Measurements from ENCODE around the gene ULK4. TPM values are rescaled to one million over a fixed set of nuclear protein-coding genes. Genes with fewer than 3 reads are reported as not detected.
"Not testable (repeated sequence)": the region's sequence is repeated elsewhere in the genome, so short reads cannot be mapped to it uniquely, and the experiment has no call there.

The ULK4 gene
- polyA plus RNA-seq, 1 experiment = 1.6 TPM

DNA sequence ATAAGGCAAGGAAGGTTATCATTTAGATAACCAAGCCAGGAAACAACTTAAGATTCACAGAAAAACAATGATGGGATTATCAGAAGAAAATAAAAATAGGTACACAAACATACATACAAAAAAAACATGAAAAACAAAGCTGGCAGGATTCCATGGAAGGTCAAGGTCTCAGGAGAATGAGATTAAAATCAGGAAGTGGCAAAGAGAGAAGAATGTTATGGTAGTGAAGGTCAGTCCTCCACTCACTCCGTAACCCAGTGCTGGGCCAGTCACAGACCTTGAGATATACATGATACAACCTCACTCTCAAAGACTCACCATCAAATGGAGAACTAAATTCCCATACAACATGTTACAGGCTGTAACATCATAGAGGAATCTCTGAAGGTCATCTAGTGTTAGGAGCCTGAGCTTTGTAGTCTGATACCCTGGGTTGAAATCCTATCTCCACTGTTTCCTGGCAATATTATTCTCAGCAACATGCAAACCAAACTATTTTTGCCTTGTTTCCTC, 668.7 kb downstream of the ULK4 start:
- ChIA-PET CTCF (no interaction called here), POLR2A (no interaction called here)
- no peak overlapping the region for H3K4me3 ChIP-seq (ENCODE audit: low read depth, low read length)
- DNase-seq (ENCODE audit: low read depth) = no peak
- no peaks in the 10 kb centered on the region for H3K27me3 ChIP-seq (ENCODE audit: control insufficient read depth, insufficient read depth, low read length)
- TF ChIP-seq, protein P1, sequence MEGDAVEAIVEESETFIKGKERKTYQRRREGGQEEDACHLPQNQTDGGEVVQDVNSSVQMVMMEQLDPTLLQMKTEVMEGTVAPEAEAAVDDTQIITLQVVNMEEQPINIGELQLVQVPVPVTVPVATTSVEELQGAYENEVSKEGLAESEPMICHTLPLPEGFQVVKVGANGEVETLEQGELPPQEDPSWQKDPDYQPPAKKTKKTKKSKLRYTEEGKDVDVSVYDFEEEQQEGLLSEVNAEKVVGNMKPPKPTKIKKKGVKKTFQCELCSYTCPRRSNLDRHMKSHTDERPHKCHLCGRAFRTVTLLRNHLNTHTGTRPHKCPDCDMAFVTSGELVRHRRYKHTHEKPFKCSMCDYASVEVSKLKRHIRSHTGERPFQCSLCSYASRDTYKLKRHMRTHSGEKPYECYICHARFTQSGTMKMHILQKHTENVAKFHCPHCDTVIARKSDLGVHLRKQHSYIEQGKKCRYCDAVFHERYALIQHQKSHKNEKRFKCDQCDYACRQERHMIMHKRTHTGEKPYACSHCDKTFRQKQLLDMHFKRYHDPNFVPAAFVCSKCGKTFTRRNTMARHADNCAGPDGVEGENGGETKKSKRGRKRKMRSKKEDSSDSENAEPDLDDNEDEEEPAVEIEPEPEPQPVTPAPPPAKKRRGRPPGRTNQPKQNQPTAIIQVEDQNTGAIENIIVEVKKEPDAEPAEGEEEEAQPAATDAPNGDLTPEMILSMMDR (IDR thresholded peaks at IDR 0.05; ENCODE audit: insufficient read depth, low read depth, low read length) = no peak
- H3K36me3 ChIP-seq (ENCODE audit: control insufficient read depth, insufficient read depth, low read length) = no peaks in the 10 kb centered on the region

DNA sequence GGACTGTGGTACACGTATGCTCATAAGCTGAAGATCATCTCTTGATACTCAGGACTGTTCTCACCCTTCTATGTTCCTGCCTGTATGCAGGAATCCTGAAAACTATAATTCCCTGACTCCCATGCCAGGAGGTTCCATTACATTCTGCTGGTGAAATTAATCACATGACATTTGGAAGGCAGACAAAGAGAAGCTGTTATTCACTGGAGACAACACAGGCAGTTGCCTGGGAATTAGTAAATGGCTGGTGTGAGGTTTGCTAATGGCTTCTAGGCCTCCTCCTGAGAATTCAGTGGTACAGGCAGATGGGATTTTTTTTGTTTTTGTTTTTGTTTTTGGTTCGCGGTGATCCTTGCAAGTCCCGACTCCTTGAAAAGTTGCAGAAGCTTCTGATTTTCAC, 671.2 kb downstream of the ULK4 start:
- no peak for DNase-seq (ENCODE audit: low read depth)
- CTCF ChIA-PET = no interaction called here

DNA sequence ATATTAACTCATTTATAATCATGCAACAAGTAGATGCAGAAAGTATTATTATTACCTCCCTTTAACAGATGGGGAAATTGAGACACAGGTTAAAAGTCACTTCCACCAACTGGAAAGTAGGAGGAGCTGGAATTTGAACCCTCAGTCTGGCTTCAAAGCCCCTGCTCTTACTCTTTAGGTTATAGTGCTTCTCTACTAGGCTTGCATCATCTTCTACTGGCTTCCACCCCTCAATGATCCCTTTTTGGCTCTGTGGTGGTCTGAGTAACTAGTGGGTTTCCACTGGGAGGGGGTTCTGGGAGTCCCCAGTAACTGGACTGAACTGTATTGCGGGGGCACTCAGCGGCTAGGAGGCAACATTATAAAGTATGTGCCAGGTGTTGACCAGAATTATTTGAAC, 671.6 kb downstream of the ULK4 start:
- Histone ChIP-seq H3K36me3 (ENCODE audit: control insufficient read depth, insufficient read depth, low read length) (no peaks in the 10 kb centered on the region), H3K27me3 (ENCODE audit: control insufficient read depth, insufficient read depth, low read length) (no peaks in the 10 kb centered on the region), H3K4me3 (ENCODE audit: low read depth, low read length) (no peak overlapping the region)
- ChIA-PET CTCF (no interaction called here), POLR2A (no interaction called here)
- TF ChIP-seq, protein P1 (IDR thresholded peaks at IDR 0.05; ENCODE audit: insufficient read depth, low read depth, low read length) = no peak
- no peak for DNase-seq (ENCODE audit: low read depth)

More for the DNA sequence above, 671.2 kb downstream of the ULK4 start:
- Histone ChIP-seq H3K36me3 (ENCODE audit: control insufficient read depth, insufficient read depth, low read length) (no peaks in the 10 kb centered on the region), H3K27me3 (ENCODE audit: control insufficient read depth, insufficient read depth, low read length) (no peaks in the 10 kb centered on the region), H3K4me3 (ENCODE audit: low read depth, low read length) (no peak overlapping the region)
- POLR2A ChIA-PET = no interaction called here
- TF ChIP-seq, protein P1 (IDR thresholded peaks at IDR 0.05; ENCODE audit: insufficient read depth, low read depth, low read length) = no peak

DNA sequence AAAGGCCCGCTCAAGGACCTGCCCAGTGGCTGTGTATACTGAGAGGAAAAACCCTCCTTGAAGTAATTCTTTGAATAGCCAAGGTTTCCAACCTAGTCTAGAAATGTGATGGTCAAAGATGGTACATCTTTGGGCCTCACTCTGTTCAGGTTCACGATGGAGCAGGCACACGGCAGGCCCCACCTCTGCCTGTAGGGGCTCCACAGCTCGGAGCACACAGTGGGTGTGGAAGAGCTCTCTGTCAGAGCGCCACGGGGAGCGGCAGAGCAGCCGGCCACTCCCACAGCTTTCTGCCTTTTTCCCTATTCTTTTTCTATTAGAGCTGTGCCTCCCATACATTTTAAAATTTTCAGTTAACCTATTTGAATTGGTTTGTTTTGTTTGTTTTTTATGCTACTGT, 673.1 kb downstream of the ULK4 start:
- Histone ChIP-seq H3K36me3 (ENCODE audit: control insufficient read depth, insufficient read depth, low read length) (no peaks in the 10 kb centered on the region), H3K27me3 (ENCODE audit: control insufficient read depth, insufficient read depth, low read length) (no peaks in the 10 kb centered on the region), H3K4me3 (ENCODE audit: low read depth, low read length) (no peak overlapping the region)
- TF ChIP-seq, protein P1 (IDR thresholded peaks at IDR 0.05; ENCODE audit: insufficient read depth, low read depth, low read length) = no peak
- no peak for DNase-seq (ENCODE audit: low read depth)
- ChIA-PET POLR2A (no interaction called here), CTCF (interaction anchor here (0.6 kb wide), 1 partner anchor 348 kb away, joined by 4 read pairs; no protein-coding TSS in a partner anchor)

DNA sequence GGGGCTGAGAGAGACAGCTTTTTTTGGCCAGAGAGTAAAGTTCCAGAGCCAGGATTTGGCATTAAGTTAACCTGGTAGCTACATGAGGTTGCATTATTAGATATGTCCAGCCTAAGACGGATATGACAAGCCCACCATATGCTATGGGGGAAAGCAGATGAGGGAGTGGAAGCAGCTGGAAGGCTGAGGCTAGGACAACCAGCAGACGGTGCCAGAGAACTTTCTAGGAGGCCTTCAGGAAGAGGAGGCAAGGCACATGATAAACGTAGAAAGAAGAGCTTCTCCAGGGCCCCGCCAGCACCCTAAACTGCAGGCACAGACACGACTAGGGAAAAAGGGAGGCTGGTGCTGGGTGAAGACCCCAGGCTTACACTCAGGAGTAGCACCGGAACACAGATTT, 675.6 kb downstream of the ULK4 start:
- Histone ChIP-seq H3K27me3 (ENCODE audit: control insufficient read depth, insufficient read depth, low read length) (no peaks in the 10 kb centered on the region), H3K4me3 (ENCODE audit: low read depth, low read length) (no peak overlapping the region), H3K36me3 (ENCODE audit: control insufficient read depth, insufficient read depth, low read length) (no peaks in the 10 kb centered on the region)
- TF ChIP-seq, protein P1 (IDR thresholded peaks at IDR 0.05; ENCODE audit: insufficient read depth, low read depth, low read length) = no peak
- ChIA-PET POLR2A (no interaction called here), CTCF (no interaction called here)
- DNase-seq (ENCODE audit: low read depth) = no peak

DNA sequence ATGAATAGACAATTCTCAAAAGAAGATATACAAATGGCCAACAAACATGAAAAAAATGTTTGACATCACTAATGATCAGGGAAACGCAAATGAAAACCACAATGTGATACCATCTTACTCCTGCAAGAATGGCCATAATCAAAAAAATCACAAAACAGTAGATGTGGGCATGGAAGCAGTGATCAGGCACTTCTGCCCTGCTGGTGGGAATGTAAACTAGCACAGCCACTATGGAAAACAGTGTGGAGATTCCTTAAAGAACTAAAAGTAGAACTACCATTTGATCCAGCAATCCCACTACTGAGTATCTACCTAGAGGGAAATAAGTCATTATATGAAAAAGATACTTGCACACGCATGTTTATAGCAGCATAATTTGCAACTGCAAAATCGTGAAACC, 677.0 kb downstream of the ULK4 start:
- H3K36me3 ChIP-seq (ENCODE audit: control insufficient read depth, insufficient read depth, low read length); H3K4me3 ChIP-seq (ENCODE audit: low read depth, low read length); CTCF ChIA-PET: not testable (repeated sequence)

More for the DNA sequence above, 677.0 kb downstream of the ULK4 start:
- POLR2A ChIA-PET; H3K27me3 ChIP-seq (ENCODE audit: control insufficient read depth, insufficient read depth, low read length); DNase-seq (ENCODE audit: low read depth): not testable (repeated sequence)

All from BJ (cell line).